Lung (tissue), 12 donors: ENCODE results near the gene TTLL8. TPM values are rescaled to one million over a fixed set of nuclear protein-coding genes. Genes with fewer than 3 reads are reported as not detected.
A peak's percentile ranks its signal among the peaks of the same experiment; 100 is the strongest.

Experiments used
- ATAC-seq: fragments of 200-7000 bp; cut with Tn5 transposase; one replicate; pipeline ENCODE4 v1.9.1; 2020; ENCODE audit warnings: moderate number of reproducible peaks; ENCODE audit not compliant: insufficient read depth, low FRiP score
- DNase-seq, 3 donors: peaks; one replicate each; pipeline ENCODE4 v3.0.0-alpha.2; 2013 to 2017
- H3K27ac ChIP-seq, 2 donors: one replicate each; pipeline ENCODE4 v1.5.1; 2013; ENCODE audit warnings: mild to moderate bottlenecking in 2 of 2, moderate library complexity in 2 of 2, control low read depth in 1 of 2, inconsistent platforms in 1 of 2, low read depth in 1 of 2, low read length in 1 of 2
- H3K27me3 ChIP-seq, 3 donors: one replicate each; pipeline ENCODE4 v1.5.1; 2013; ENCODE audit warnings: low read length in 2 of 3; ENCODE audit not compliant: control insufficient read depth in 3 of 3, insufficient read depth in 3 of 3
- H3K36me3 ChIP-seq, 4 donors: one replicate each; pipeline ENCODE4 v1.5.1; 2013; ENCODE audit warnings: low read length in 4 of 4, mild to moderate bottlenecking in 1 of 4, moderate library complexity in 1 of 4; ENCODE audit not compliant: control insufficient read depth in 4 of 4, insufficient read depth in 4 of 4
- H3K4me1 ChIP-seq, 5 donors: one replicate each; pipeline ENCODE4 v1.5.1; 2013; ENCODE audit warnings: low read length in 5 of 5, mild to moderate bottlenecking in 2 of 5, moderate library complexity in 1 of 5; ENCODE audit not compliant: control insufficient read depth in 5 of 5, insufficient read depth in 5 of 5
- H3K4me3 ChIP-seq: one replicate; pipeline ENCODE4 v1.5.1; 2013; ENCODE audit warnings: mild to moderate bottlenecking, control low read depth, moderate library complexity
- H3K9ac ChIP-seq, 2 donors: one replicate each; pipeline ENCODE4 v1.5.1; 2013; ENCODE audit warnings: low read length in 2 of 2, control low read depth in 1 of 2; ENCODE audit not compliant: insufficient read depth in 1 of 2
- H3K9me3 ChIP-seq, 4 donors: one replicate each; pipeline ENCODE4 v1.5.1; 2013; ENCODE audit warnings: low read length in 3 of 4, mild to moderate bottlenecking in 1 of 4, moderate library complexity in 1 of 4; ENCODE audit not compliant: control insufficient read depth in 4 of 4, insufficient read depth in 3 of 4
- CTCF ChIP-seq: IDR thresholded peaks from 2 replicates; pipeline ENCODE4 v1.5.1; 2012; ENCODE audit warnings: mild to moderate bottlenecking; ENCODE audit errors: control extremely low read depth, extremely low read depth
- WGBS, 2 donors: extraction: QIAGEN DNeasy Blood & Tissue Kit; methylation state at CpG; one replicate each; pipeline ENCODE4 v1.1.7; 2013; 5-methylcytosine and 5-hydroxymethylcytosine counted together
- polyA plus RNA-seq, 2 donors: library from polyadenylated mRNA; stranded (reverse); fragments of 200-250 nt; gene quantifications; one replicate each; pipeline ENCODE4 v1.2.1, GENCODE V29; 2013
- total RNA-seq, 2 donors: library from RNA; depleted of rRNA in 1 of 2; stranded (reverse); fragments of >200 nt in 1 of 2; gene quantifications; one replicate each; pipeline ENCODE4 v1.2.1, GENCODE V29; 2014 to 2021
- donor health status: control.
- donor health status: control.
- donor health status: Bipolar disorder and iron deficiency.
- donor health status: healthy.
- donor health status: DM: yes; HTN: yes; CAD: no.

The TTLL8 gene
- total and polyA plus RNA-seq, 4 donors = not detected

DNA sequence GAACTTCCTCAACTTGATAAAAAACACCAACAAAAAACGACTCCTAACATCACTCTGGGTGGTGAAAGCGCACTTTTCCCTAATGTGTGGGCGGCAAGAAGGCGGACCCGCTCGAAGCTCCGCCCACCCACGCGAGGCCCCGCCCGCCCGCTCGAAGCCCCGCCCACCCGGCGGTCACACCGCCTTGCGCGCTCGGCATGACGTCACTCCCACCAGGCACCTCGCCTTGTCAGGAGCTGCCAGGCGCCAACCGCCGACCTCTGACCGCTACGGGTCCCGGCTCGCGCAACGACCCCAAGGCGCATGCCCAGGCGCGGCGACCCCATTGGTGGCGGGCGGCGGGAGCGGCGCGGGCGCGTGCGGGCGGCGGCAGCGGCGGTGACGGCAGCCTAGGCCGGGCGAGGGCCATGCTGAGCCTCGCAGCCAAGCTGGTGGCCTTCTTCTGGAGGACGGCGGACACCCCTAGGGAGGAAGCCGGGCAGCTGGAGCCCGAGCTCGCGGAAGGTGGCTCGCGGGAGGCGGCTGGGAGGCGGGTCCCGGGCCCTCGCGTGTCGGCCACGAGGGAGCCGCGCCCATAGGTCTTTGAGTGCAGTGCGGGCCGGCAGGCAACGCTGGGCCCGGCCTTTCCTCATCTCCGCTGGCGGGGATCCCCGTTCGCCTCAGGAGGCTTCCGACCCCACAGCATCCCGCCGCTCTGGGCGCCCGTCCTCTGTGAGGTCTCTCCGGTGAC is 31.7 kb upstream of the TTLL8 start, which contains the start of gene MOV10L1:
Gene MOV10L1 (plus strand): TSS at position 325 of the 730 bp plus-strand sequence. CDS start 83 bp downstream, at position 408.
- 48 to 55% methylated on average over 70 to 83 of the region's 83 CpGs for WGBS, 2 donors
- DNase-seq (peak in 1 of 3 donors; percentile 51), ATAC-seq (no peak)
- Histone ChIP-seq H3K27ac (no peak within 1 kb of the TSS), H3K4me1 (peaks cover 0 to 3% (median 0%) of the 10 kb centered on the region in 5 donors), H3K27me3 (no peaks in the 10 kb centered on the region), H3K9me3 (peaks cover 0 to 11% (median 0%) of the 10 kb centered on the region in 4 donors), H3K36me3 (no peaks in the 10 kb centered on the region), H3K4me3 (no peak within 1 kb of the TSS), H3K9ac (no peak within 1 kb of the TSS)
- TF ChIP-seq CTCF = no peak

GRCh38 chr22:50089231-50089630 is 31.1 kb upstream of the TTLL8 start:
- no peak for ATAC-seq
- no peak for TF ChIP-seq CTCF
- H3K27ac ChIP-seq = no peak overlapping the region
- WGBS, 2 donors = 87 to 91% methylated on average over 11 of the region's 11 CpGs
- H3K27me3 ChIP-seq = no peaks in the 10 kb centered on the region
- DNase-seq = no peak
- peaks cover 0 to 11% (median 0%) of the 10 kb centered on the region in 4 donors for H3K9me3 ChIP-seq
- H3K9ac ChIP-seq = no peak overlapping the region
- no peak overlapping the region for H3K4me3 ChIP-seq
- peaks cover 0 to 3% (median 0%) of the 10 kb centered on the region in 5 donors for H3K4me1 ChIP-seq
- no peaks in the 10 kb centered on the region for H3K36me3 ChIP-seq

DNA sequence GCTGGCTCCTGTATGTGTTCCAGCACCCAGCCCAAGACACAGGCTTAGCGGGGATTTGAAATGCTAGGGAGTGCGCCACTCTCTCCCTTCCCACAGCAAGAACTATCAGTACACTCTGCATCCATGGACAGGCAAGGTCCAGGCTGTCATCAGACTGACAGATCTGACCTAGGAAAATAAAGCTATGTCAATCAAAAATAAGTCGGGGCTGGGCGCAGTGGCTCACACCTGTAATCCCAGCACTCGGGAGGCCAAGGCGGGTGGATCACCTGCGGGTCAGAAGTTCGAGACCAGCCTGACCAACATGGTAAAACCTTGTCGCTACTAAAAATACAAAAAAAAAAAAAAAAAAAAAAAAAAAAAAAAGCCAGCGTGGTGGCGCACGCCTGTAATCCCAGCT is 30.0 kb upstream of the TTLL8 start:
- Histone ChIP-seq H3K9me3 (peaks cover 0 to 11% (median 0%) of the 10 kb centered on the region in 4 donors), H3K4me3 (no peak overlapping the region), H3K36me3 (no peaks in the 10 kb centered on the region), H3K27ac (no peak overlapping the region), H3K4me1 (peaks cover 0 to 6% (median 2%) of the 10 kb centered on the region in 5 donors), H3K27me3 (no peaks in the 10 kb centered on the region), H3K9ac (no peak overlapping the region)
- TF ChIP-seq CTCF = no peak
- 97 to 98% methylated on average over 11 to 12 of the region's 12 CpGs for WGBS, 2 donors
- ATAC-seq (no peak), DNase-seq (no peak)
